Measurements from ENCODE around the gene SP3.

SP3 gene

DNA sequence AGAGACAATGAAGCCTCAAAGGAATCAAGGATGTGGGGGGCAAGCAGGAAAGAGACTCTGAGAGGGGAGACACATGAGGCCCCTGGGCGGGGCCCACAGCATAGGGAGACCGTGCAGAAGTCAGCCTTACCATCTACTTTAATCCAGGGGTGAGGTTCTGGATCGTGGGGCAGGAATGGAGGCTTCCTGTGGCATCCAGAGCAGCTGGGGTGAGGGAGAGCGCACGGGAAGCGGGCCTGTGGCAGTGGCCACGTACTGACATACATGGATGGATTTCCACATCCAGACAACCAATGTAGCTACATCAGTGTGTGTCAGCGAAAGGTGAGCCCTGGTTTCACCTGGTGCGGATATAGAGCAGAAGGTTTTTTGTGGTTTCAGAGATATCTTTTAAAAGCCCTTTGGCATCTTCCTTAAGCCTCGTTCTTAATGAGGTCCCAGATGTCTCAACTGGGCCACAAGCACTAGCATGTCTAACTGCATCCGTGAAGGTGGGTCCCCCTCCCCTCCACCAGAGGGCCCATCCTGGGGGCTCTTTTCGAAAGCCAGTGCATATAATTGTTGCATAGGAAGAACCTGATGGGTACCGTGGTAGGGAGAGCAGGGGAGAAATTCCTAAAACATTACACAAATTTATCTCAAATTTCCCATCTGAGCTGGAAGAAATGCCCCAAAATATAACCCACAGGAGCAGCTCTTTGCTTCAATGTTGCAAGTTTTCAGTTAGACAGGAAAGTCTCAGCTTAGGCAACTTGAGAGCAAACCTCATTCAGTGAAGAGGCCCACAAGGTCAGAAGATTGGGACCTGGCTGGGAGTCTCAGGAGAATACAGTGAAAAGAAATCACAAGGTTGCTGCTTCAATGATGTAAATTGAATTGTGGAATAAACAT, 90.9 kb downstream of the SP3 start:
- H3K27ac ChIP-seq: no peak overlapping the region

DNA sequence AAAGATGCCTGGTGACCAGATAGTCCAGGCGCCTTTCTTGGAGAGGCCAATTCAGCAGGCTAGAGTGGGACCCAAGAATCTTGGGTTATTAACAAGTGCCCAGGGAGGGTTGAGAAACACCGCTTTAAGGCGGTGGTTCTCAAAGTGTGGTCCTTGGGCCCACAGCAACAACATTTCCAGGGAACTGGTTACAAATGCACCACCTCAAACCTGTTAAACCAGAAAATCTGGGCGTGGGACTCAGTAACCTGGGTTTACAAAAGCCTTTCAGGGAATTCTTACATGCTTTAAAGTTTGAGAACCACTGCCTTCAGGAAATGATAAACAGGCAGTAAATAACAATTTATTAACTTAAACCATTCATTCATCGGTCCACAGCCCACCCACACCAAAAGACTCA, 92.5 kb downstream of the SP3 start:
- H3K27ac ChIP-seq: no peak overlapping the region
- TF ChIP-seq, protein P1, sequence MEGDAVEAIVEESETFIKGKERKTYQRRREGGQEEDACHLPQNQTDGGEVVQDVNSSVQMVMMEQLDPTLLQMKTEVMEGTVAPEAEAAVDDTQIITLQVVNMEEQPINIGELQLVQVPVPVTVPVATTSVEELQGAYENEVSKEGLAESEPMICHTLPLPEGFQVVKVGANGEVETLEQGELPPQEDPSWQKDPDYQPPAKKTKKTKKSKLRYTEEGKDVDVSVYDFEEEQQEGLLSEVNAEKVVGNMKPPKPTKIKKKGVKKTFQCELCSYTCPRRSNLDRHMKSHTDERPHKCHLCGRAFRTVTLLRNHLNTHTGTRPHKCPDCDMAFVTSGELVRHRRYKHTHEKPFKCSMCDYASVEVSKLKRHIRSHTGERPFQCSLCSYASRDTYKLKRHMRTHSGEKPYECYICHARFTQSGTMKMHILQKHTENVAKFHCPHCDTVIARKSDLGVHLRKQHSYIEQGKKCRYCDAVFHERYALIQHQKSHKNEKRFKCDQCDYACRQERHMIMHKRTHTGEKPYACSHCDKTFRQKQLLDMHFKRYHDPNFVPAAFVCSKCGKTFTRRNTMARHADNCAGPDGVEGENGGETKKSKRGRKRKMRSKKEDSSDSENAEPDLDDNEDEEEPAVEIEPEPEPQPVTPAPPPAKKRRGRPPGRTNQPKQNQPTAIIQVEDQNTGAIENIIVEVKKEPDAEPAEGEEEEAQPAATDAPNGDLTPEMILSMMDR (conservative IDR thresholded peaks at IDR 0.05): no peak

More for the DNA sequence above, 90.9 kb downstream of the SP3 start:
- TF ChIP-seq, protein P1 (conservative IDR thresholded peaks at IDR 0.05): no peak

DNA sequence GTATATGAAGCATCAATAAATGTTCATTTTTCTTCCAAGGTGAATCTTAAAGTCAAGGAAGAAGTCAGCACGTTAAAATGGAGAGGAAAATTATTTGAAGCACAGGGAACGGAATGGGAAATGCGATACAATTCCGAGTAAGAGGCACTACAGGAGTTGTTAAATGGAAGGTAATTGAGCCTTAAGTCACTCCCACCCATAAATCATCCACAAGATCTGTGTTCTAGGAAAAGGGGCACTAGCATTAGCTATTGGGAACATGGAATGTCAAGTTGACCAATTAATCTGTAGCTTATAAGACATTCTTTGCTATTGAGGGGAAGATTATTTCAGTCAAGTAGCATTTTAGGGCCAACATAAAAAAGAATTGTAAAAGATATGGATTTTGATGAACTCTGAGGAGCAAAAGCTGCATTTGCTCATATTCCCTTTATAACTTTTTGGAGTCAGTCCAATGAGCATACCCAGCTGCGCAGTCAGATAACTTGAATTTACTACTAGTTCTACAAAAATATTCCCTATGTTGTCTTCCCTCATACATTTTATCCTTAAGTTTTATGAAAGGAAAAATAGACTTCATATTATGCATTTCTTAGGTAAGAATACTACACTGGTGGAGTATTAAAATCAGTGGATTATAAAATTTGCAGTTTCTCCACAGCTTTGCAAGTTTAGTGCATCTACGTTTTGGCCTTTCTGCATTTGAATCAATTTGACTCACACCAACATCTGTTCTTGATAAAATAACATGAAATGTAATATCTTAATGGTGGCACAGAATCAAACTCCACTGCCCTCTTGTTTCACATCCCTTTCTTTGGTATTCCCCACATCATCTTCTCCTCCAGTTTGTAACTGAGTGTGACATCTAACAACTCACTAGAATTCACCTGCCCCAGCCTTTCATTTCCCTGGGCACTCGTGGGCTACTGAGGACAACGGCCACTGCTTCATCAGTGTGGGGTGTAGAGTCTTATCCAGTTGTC, 95.6 kb downstream of the SP3 start:
- TF ChIP-seq, protein P1 (conservative IDR thresholded peaks at IDR 0.05): no peak
- H3K27ac ChIP-seq: no peak overlapping the region

DNA sequence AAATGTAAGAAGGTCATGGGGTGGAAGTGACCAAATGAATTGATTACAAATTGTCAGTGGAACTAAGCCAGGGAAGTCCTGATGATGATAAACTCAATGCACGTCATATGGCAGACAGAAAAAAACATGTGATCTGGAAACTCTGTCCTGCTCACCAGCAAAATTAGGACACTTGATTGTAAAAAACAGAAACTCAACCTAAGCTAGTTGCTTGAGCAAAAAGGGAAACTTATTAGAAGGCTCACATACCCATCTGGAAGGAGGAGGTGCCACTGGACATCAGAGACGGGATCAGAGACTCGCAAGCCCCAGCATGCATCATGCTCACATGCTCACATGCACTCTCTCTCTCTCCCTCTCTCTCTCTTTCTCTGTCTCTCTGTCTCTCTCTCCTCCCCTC, 96.8 kb downstream of the SP3 start:
- TF ChIP-seq, protein P1 (conservative IDR thresholded peaks at IDR 0.05): no peak
- no peak overlapping the region for H3K27ac ChIP-seq

DNA sequence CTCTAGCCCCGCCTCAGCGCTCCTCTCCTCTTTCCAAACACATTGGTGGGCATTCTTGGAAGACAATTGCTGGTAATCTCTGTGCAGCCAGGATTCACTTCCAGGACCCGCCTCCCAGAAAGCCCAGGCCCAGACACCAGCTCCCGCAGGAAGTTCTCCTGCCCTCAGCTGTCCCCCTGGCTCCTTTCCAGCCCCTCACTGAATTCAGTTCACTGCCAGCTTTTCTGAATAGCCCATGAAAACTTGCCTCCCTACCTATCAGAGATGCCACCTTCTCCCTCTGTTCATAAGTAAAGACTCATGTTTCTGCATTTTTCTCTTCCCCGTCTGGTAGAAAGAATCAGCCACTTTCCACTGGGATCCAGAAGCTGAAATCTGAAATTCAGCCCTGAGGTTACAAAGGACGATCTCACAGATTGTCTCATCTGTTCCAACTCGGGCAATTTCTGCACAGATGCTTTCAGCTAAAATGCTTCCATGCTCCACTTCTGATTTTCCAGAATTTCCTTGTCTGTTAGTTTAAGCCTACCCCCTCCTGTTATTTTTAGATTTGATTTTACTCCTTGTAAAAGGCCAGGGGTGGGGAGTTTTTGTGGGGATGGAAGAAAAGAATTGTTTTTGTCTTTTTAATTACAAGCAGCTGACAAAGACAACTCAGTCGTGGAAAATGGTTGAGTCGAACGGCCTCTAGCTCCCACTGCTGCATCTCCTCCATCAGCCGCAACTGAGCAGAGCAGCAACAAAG, 98.1 kb downstream of the SP3 start:
- H3K27ac ChIP-seq: no peak overlapping the region
- TF ChIP-seq, protein P1 (conservative IDR thresholded peaks at IDR 0.05): no peak

DNA sequence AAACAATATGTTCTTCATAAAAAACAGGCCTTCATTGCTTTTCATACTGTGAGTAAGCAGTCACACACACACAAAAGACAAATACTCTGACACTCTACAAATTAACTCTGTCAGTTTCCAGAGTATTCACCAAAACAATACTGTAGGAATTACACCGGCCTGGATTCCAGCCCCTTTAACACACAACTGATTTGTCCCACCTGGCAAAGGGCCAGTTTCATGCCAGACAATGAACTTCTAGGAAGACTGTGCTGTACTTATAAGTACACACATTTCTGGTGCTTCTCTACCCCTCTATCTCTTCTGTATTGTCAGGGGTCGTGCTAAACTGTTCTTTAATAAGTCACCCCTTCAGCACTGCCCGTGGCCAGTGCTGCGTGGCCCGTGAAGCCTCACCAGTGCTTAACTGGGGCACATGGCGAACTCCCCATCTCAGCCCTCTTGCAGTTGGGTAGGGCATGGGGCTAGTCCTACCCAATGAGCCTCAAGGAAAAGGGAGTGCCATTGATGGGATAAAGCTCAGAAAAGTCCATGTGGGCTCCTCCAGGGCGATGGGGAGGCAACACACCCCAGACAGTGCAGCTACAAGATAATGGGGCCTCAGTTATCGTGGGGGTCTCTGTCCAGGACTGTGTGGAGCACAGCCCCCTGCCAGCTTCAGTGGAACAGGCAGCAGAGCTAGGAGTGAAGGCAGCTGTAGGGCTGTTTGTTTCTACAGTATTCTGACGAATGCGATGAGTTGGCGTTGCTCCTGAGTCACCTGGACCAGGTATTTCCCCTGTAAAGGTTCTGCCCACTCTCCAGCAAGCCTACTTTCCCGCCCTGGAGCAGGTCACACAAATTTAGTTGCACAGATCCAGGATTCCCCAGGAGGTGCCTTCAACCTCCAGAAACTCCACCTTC, 99.0 kb downstream of the SP3 start:
- TF ChIP-seq, protein P1 (conservative IDR thresholded peaks at IDR 0.05): no peak
- no peak overlapping the region for H3K27ac ChIP-seq
